Neural cell (in vitro differentiated cells): ENCODE data around the gene RDX. TPM values are rescaled to one million over a fixed set of nuclear protein-coding genes. Genes with fewer than 3 reads are reported as not detected.

Source experiments
- H2AFZ ChIP-seq: fragments of 200-600, 300-800 bp; sonication (generic), shearing (Covaris generic); 2 replicates; pipeline ENCODE4 v1.6.0; 2014; ENCODE audit warnings: low read depth, mild to moderate bottlenecking, antibody characterized with exemption, low read length, moderate library complexity
- H3F3A ChIP-seq: fragments of 200-600 bp; shearing (Covaris generic); 2 replicates; pipeline ENCODE4 v1.6.1; 2016; ENCODE audit warnings: mild to moderate bottlenecking, moderate library complexity, mixed read lengths, antibody characterized with exemption, low read length; ENCODE audit not compliant: insufficient read depth, poor library complexity, severe bottlenecking
- H3K27ac ChIP-seq: fragments of 200-600, 300-800 bp; sonication (generic), shearing (Covaris generic); 2 replicates; pipeline ENCODE4 v1.5.1; 2014; ENCODE audit warnings: mild to moderate bottlenecking, low read length, moderate library complexity
- H3K27me3 ChIP-seq: fragments of 300-800, 200-600 bp; sonication (generic), shearing (Covaris generic); 2 replicates; pipeline ENCODE4 v1.6.0; 2014; ENCODE audit warnings: mild to moderate bottlenecking, low read depth, low read length, moderate library complexity; ENCODE audit not compliant: insufficient read depth
- H3K36me3 ChIP-seq: fragments of 300-800, 200-600 bp; sonication (generic), shearing (Covaris generic); 2 replicates; pipeline ENCODE4 v1.5.1; 2014; ENCODE audit warnings: mild to moderate bottlenecking, antibody characterized with exemption, low read length, moderate library complexity; ENCODE audit not compliant: insufficient read depth
- H3K4me2 ChIP-seq: fragments of 300-800, 200-600 bp; sonication (generic), shearing (Covaris generic); 2 replicates; pipeline ENCODE4 v1.6.0; 2014; ENCODE audit warnings: mild to moderate bottlenecking, low read length
- H3K4me3 ChIP-seq: fragments of 300-800, 200-600 bp; sonication (generic), shearing (Covaris generic); 2 replicates; pipeline ENCODE4 v1.5.1; 2014; ENCODE audit warnings: mild to moderate bottlenecking, low read length, moderate library complexity
- H3K79me2 ChIP-seq: fragments of 200-600 bp; shearing (Covaris generic); replicated peaks from 2 replicates; pipeline ENCODE4 v1.6.0; 2014; ENCODE audit warnings: mild to moderate bottlenecking, low read length, moderate library complexity; ENCODE audit not compliant: insufficient read depth
- H3K9ac ChIP-seq: fragments of 300-800, 200-600 bp; sonication (generic), shearing (Covaris generic); 2 replicates; pipeline ENCODE4 v1.6.1; 2016; ENCODE audit warnings: mild to moderate bottlenecking, low read length, mixed read lengths
- H3K9me2 ChIP-seq: fragments of 200-600 bp; shearing (Covaris generic); 2 replicates; pipeline ENCODE4 v1.6.1; 2016; ENCODE audit warnings: mild to moderate bottlenecking, low read length, mixed read lengths; ENCODE audit not compliant: insufficient read depth
- H3K9me3 ChIP-seq: fragments of 200-600, 300-800 bp; sonication (generic), shearing (Covaris generic); 2 replicates; pipeline ENCODE4 v1.6.1; 2016; ENCODE audit warnings: mild to moderate bottlenecking, mixed run types, low read length, moderate library complexity, mixed read lengths
- H4K20me1 ChIP-seq: fragments of 200-600 bp; shearing (Covaris generic); 2 replicates; pipeline ENCODE4 v1.6.1; 2016; ENCODE audit warnings: mild to moderate bottlenecking, mixed run types; ENCODE audit not compliant: insufficient read depth
- EP300 ChIP-seq: fragments of 450-650 bp; conservative IDR thresholded peaks from 2 replicates; pipeline ENCODE4 v1.6.1; 2014; ENCODE audit warnings: antibody characterized with exemption, mild to moderate bottlenecking, moderate library complexity; ENCODE audit not compliant: poor library complexity, severe bottlenecking
- EZH2 ChIP-seq: fragments of 200-600, 300-800 bp; shearing (Covaris generic), sonication (generic); IDR thresholded peaks from 2 replicates; pipeline ENCODE4 v1.6.1; 2014; ENCODE audit warnings: antibody characterized with exemption, low read length, borderline replicate concordance, mild to moderate bottlenecking; ENCODE audit not compliant: insufficient read depth, poor library complexity, severe bottlenecking
- MXI1 ChIP-seq: fragments of 450-650 bp; conservative IDR thresholded peaks from 2 replicates; pipeline ENCODE4 v1.6.1; 2014; ENCODE audit warnings: antibody characterized with exemption, mild to moderate bottlenecking; ENCODE audit not compliant: poor library complexity, severe bottlenecking
- POLR2AphosphoS5 ChIP-seq: IDR thresholded peaks from 2 replicates; pipeline ENCODE4 v1.6.1; 2012
- RAD21 ChIP-seq: fragments of 450-650 bp; conservative IDR thresholded peaks from 2 replicates; pipeline ENCODE4 v1.6.1; 2014; ENCODE audit warnings: antibody characterized with exemption, mild to moderate bottlenecking, moderate library complexity
- REST ChIP-seq: IDR thresholded peaks from 2 replicates; pipeline ENCODE4 v1.6.1; 2012; ENCODE audit warnings: borderline replicate concordance
- SMC3 ChIP-seq: fragments of 450-650 bp; conservative IDR thresholded peaks from 2 replicates; pipeline ENCODE4 v1.6.1; 2014; ENCODE audit warnings: antibody characterized with exemption, mild to moderate bottlenecking, moderate library complexity; ENCODE audit not compliant: poor library complexity
- TAF1 ChIP-seq: IDR thresholded peaks from 2 replicates; pipeline ENCODE4 v1.6.1; 2012; ENCODE audit warnings: low read depth
- polyA plus RNA-seq: library from polyadenylated mRNA; depleted of rRNA; stranded (reverse); fragments of >200 nt; gene quantifications from 2 replicates; pipeline ENCODE4 v1.2.3, GENCODE V29; 2014
- TF ChIP-seq, protein P1 (sequence below): fragments of 450-650 bp; IDR thresholded peaks from 2 replicates; pipeline ENCODE4 v1.5.1; 2014; ENCODE audit warnings: antibody characterized with exemption, mild to moderate bottlenecking, moderate library complexity; ENCODE audit not compliant: poor library complexity, severe bottlenecking

The RDX gene
- polyA plus RNA-seq, 1 donor from 2014 or later: 39.0 TPM

GRCh38 chr11:110153474-110153873 lies 142.9 kb downstream of the RDX start:
- TF ChIP-seq EZH2 (no peak), EP300 (no peak), SMC3 (no peak), RAD21 (no peak), POLR2AphosphoS5 (no peak), REST (no peak), MXI1 (no peak), TAF1 (no peak)
- TF ChIP-seq, protein P1, sequence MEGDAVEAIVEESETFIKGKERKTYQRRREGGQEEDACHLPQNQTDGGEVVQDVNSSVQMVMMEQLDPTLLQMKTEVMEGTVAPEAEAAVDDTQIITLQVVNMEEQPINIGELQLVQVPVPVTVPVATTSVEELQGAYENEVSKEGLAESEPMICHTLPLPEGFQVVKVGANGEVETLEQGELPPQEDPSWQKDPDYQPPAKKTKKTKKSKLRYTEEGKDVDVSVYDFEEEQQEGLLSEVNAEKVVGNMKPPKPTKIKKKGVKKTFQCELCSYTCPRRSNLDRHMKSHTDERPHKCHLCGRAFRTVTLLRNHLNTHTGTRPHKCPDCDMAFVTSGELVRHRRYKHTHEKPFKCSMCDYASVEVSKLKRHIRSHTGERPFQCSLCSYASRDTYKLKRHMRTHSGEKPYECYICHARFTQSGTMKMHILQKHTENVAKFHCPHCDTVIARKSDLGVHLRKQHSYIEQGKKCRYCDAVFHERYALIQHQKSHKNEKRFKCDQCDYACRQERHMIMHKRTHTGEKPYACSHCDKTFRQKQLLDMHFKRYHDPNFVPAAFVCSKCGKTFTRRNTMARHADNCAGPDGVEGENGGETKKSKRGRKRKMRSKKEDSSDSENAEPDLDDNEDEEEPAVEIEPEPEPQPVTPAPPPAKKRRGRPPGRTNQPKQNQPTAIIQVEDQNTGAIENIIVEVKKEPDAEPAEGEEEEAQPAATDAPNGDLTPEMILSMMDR: no peak
- H4K20me1 ChIP-seq: no peaks in the 10 kb centered on the region
- H3K4me3 ChIP-seq: no peak overlapping the region
- no peaks in the 10 kb centered on the region for H3K9me3 ChIP-seq
- no peaks in the 10 kb centered on the region for H3K36me3 ChIP-seq
- H2AFZ ChIP-seq: no peak overlapping the region
- no peak overlapping the region for H3K9ac ChIP-seq
- no peak overlapping the region for H3K27ac ChIP-seq
- no peak overlapping the region for H3K4me2 ChIP-seq
- H3K9me2 ChIP-seq: no peaks in the 10 kb centered on the region
- H3K79me2 ChIP-seq: peaks cover 53% of the 10 kb centered on the region
- no peaks in the 10 kb centered on the region for H3F3A ChIP-seq
- H3K27me3 ChIP-seq: no peaks in the 10 kb centered on the region

GRCh38 chr11:110152199-110152598 lies 144.2 kb downstream of the RDX start:
- Histone ChIP-seq H3F3A (no peaks in the 10 kb centered on the region), H3K27me3 (no peaks in the 10 kb centered on the region), H3K79me2 (peaks cover 58% of the 10 kb centered on the region), H2AFZ (no peak overlapping the region), H3K9me3 (no peaks in the 10 kb centered on the region), H3K4me3 (no peak overlapping the region), H3K9ac (no peak overlapping the region), H3K9me2 (no peaks in the 10 kb centered on the region), H4K20me1 (no peaks in the 10 kb centered on the region), H3K36me3 (no peaks in the 10 kb centered on the region), H3K27ac (no peak overlapping the region), H3K4me2 (no peak overlapping the region)
- TF ChIP-seq REST: no peak
- TF ChIP-seq MXI1: no peak
- TF ChIP-seq POLR2AphosphoS5: no peak
